Measurements from ENCODE around the gene TRIM44. TPM values are rescaled to one million over a fixed set of nuclear protein-coding genes. Genes with fewer than 3 reads are reported as not detected.

The TRIM44 gene
- total and polyA plus RNA-seq, 4 donors = 3.7 to 15.1 (median 10.4) TPM

DNA sequence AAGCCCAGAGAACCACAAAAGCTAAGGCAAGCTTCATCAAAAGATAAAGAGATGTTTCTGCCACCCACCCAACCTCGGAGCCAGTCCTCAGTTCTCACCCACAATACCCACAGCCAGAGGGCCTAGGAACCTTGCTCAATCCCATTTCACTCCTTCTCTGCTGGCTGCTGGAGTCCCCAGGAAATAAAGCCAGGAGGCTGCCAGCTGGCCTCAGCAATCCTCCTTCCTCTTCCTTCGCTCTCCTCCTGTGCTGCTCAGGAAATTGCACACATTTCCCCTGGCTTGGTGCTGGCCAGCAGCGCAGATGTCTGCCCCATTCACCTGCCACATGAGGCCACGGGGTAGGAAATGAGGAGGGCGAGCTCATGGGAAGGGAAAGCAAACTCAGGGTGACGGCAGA lies 189.5 kb downstream of the TRIM44 start:
- H3K4me1 ChIP-seq (ENCODE audit: control insufficient read depth in 4 of 4, insufficient read depth in 4 of 4, low read length in 3 of 4) = no peaks in the 10 kb centered on the region
- no peak overlapping the region for H3K4me3 ChIP-seq (ENCODE audit: low read depth in 1 of 3, low read length in 3 of 3)
- H3K27ac ChIP-seq (ENCODE audit: low read depth in 1 of 2, low read length in 2 of 2) = no peak overlapping the region
- H3K9ac ChIP-seq (ENCODE audit: low read depth in 1 of 2, low read length in 2 of 2) = no peak overlapping the region
- TF ChIP-seq NR2F2 (IDR thresholded peaks at IDR 0.05) = peak; percentile 14
- TF ChIP-seq, protein P1, sequence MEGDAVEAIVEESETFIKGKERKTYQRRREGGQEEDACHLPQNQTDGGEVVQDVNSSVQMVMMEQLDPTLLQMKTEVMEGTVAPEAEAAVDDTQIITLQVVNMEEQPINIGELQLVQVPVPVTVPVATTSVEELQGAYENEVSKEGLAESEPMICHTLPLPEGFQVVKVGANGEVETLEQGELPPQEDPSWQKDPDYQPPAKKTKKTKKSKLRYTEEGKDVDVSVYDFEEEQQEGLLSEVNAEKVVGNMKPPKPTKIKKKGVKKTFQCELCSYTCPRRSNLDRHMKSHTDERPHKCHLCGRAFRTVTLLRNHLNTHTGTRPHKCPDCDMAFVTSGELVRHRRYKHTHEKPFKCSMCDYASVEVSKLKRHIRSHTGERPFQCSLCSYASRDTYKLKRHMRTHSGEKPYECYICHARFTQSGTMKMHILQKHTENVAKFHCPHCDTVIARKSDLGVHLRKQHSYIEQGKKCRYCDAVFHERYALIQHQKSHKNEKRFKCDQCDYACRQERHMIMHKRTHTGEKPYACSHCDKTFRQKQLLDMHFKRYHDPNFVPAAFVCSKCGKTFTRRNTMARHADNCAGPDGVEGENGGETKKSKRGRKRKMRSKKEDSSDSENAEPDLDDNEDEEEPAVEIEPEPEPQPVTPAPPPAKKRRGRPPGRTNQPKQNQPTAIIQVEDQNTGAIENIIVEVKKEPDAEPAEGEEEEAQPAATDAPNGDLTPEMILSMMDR (IDR thresholded peaks at IDR 0.05; ENCODE audit: low read depth, low read length, missing input control) = no peak
- 69% methylated on average over 6 of the region's 6 CpGs for WGBS
- H3K27me3 ChIP-seq (ENCODE audit: control insufficient read depth in 4 of 4, insufficient read depth in 4 of 4, low read length in 3 of 4) = no peaks in the 10 kb centered on the region
- H3K36me3 ChIP-seq (ENCODE audit: control insufficient read depth in 4 of 4, insufficient read depth in 3 of 4, low read depth in 1 of 4, low read length in 3 of 4) = no peaks in the 10 kb centered on the region
- no peaks in the 10 kb centered on the region for H3K9me3 ChIP-seq (ENCODE audit: control insufficient read depth in 4 of 4, low read length in 3 of 4)
- no peak for DNase-seq (ENCODE audit: low spot score)

DNA sequence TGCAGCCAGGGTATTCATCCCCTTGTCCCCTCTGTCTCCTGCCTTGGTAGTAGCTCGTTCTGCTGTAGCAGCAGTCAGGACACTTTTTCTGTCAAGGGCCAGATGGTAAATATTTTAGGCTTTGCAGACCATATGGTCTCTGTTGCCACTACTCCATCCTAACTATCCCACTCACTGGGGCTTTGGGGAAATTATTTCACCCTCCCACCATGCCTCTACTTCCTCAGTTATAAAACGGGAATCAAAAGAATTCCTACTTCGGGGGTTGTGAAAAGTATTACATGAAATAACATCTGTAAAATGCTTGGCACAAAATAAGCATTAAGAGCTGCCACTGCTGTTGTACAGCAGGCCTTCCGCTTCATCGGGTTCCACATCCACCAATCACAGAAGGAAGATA lies 191.4 kb downstream of the TRIM44 start:
- no peak for TF ChIP-seq FOXA1 (IDR thresholded peaks at IDR 0.05)
- TF ChIP-seq SP1 (IDR thresholded peaks at IDR 0.05) = no peak
- TF ChIP-seq, protein P2, sequence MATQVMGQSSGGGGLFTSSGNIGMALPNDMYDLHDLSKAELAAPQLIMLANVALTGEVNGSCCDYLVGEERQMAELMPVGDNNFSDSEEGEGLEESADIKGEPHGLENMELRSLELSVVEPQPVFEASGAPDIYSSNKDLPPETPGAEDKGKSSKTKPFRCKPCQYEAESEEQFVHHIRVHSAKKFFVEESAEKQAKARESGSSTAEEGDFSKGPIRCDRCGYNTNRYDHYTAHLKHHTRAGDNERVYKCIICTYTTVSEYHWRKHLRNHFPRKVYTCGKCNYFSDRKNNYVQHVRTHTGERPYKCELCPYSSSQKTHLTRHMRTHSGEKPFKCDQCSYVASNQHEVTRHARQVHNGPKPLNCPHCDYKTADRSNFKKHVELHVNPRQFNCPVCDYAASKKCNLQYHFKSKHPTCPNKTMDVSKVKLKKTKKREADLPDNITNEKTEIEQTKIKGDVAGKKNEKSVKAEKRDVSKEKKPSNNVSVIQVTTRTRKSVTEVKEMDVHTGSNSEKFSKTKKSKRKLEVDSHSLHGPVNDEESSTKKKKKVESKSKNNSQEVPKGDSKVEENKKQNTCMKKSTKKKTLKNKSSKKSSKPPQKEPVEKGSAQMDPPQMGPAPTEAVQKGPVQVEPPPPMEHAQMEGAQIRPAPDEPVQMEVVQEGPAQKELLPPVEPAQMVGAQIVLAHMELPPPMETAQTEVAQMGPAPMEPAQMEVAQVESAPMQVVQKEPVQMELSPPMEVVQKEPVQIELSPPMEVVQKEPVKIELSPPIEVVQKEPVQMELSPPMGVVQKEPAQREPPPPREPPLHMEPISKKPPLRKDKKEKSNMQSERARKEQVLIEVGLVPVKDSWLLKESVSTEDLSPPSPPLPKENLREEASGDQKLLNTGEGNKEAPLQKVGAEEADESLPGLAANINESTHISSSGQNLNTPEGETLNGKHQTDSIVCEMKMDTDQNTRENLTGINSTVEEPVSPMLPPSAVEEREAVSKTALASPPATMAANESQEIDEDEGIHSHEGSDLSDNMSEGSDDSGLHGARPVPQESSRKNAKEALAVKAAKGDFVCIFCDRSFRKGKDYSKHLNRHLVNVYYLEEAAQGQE (IDR thresholded peaks at IDR 0.05) = no peak
- no peak for TF ChIP-seq RXRA (IDR thresholded peaks at IDR 0.05)
- no peak for TF ChIP-seq GABPA (IDR thresholded peaks at IDR 0.05 in 1 of 2, conservative IDR thresholded peaks at IDR 0.05 in 1 of 2)
- no peak for TF ChIP-seq EGR1 (IDR thresholded peaks at IDR 0.05; ENCODE audit: low read depth in 2 of 2)
- TF ChIP-seq, protein P1 (IDR thresholded peaks at IDR 0.05; ENCODE audit: low read depth, low read length, missing input control) = no peak
- no peak for TF ChIP-seq JUND (IDR thresholded peaks at IDR 0.05)
- TF ChIP-seq, protein P3, sequence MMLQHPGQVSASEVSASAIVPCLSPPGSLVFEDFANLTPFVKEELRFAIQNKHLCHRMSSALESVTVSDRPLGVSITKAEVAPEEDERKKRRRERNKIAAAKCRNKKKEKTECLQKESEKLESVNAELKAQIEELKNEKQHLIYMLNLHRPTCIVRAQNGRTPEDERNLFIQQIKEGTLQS (IDR thresholded peaks at IDR 0.05) = no peak
- no peak for TF ChIP-seq HNF4G (IDR thresholded peaks at IDR 0.05)
- no peak for TF ChIP-seq YY1 (IDR thresholded peaks at IDR 0.05)
- TF ChIP-seq NR2F2 (IDR thresholded peaks at IDR 0.05) = no peak
- TF ChIP-seq HNF4A (conservative IDR thresholded peaks at IDR 0.05) = no peak
- no peak for TF ChIP-seq TAF1 (conservative IDR thresholded peaks at IDR 0.05)
- no peak for TF ChIP-seq RAD21 (IDR thresholded peaks at IDR 0.05)
- no peak for TF ChIP-seq FOXA2 (IDR thresholded peaks at IDR 0.05)
- TF ChIP-seq, protein P4, sequence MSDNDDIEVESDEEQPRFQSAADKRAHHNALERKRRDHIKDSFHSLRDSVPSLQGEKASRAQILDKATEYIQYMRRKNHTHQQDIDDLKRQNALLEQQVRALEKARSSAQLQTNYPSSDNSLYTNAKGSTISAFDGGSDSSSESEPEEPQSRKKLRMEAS (IDR thresholded peaks at IDR 0.05) = no peak
- Histone ChIP-seq H3K4me3 (ENCODE audit: low read depth in 1 of 3, low read length in 3 of 3) (no peak overlapping the region), H3K9me3 (ENCODE audit: control insufficient read depth in 4 of 4, low read length in 3 of 4) (no peaks in the 10 kb centered on the region), H3K36me3 (ENCODE audit: control insufficient read depth in 4 of 4, insufficient read depth in 3 of 4, low read depth in 1 of 4, low read length in 3 of 4) (no peaks in the 10 kb centered on the region), H3K9ac (ENCODE audit: low read depth in 1 of 2, low read length in 2 of 2) (no peak overlapping the region), H3K27ac (ENCODE audit: low read depth in 1 of 2, low read length in 2 of 2) (no peak overlapping the region), H3K4me1 (ENCODE audit: control insufficient read depth in 4 of 4, insufficient read depth in 4 of 4, low read length in 3 of 4) (no peaks in the 10 kb centered on the region), H3K27me3 (ENCODE audit: control insufficient read depth in 4 of 4, insufficient read depth in 4 of 4, low read length in 3 of 4) (no peaks in the 10 kb centered on the region)
- WGBS = 83% methylated on average over 5 of the region's 5 CpGs
- no peak for DNase-seq (ENCODE audit: low spot score)
